HFFc6 (cell line): Measurements from ENCODE around the gene TBATA. TPM values are rescaled to one million over a fixed set of nuclear protein-coding genes. Genes with fewer than 3 reads are reported as not detected.

Experiments used
- DNase-seq: peaks from one replicate; pipeline ENCODE4 v3.0.0-alpha.2; 2018
- H3K27ac Mint-ChIP-seq: 2 replicates; pipeline ENCODE4 v1.8.0; 2020; ENCODE audit warnings: mild to moderate bottlenecking, mixed read lengths
- H3K27me3 Mint-ChIP-seq: 2 replicates; pipeline ENCODE4 v1.8.0; 2021; ENCODE audit warnings: mild to moderate bottlenecking, moderate library complexity, mixed read lengths; ENCODE audit not compliant: insufficient read depth
- H3K36me3 Mint-ChIP-seq: 2 replicates; pipeline ENCODE4 v1.8.0; 2021; ENCODE audit warnings: low read depth, mixed read lengths
- H3K4me1 Mint-ChIP-seq: 2 replicates; pipeline ENCODE4 v1.8.0; 2020; ENCODE audit warnings: low read depth, mixed read lengths
- H3K4me3 Mint-ChIP-seq: 2 replicates; pipeline ENCODE4 v1.8.0; 2020; ENCODE audit warnings: mild to moderate bottlenecking, moderate library complexity, mixed read lengths
- H3K9me3 Mint-ChIP-seq: 2 replicates; pipeline ENCODE4 v1.8.0; 2020; ENCODE audit warnings: mild to moderate bottlenecking, mixed read lengths
- CTCF ChIP-seq: fragments of 200-600 bp; sonication (generic); IDR thresholded peaks from 2 replicates; pipeline ENCODE4 v1.5.0; 2021; ENCODE audit warnings: antibody characterized with exemption, mild to moderate bottlenecking
- total RNA-seq, 6 experiments: library from RNA; stranded (reverse); fragmentation: NEBNext Ultra II Directional; extraction: Animal tissue kit (Norgen Biotek cat#: 25700); gene quantifications; 2 replicates in 1 of 6; 3 replicates in 5 of 6; pipeline ENCODE4 v1.2.3, GENCODE V29; 2021

The TBATA gene
- total RNA-seq, 6 experiments from 2014 or later: not detected

GRCh38 chr10:70777063-70777875 is 7.9 kb downstream of the TBATA start:
- Mint-ChIP-seq H3K4me1 (no peaks in the 10 kb centered on the region), H3K9me3 (no peaks in the 10 kb centered on the region), H3K4me3 (no peak overlapping the region), H3K27me3 (peaks cover 46% of the 10 kb centered on the region), H3K36me3 (no peaks in the 10 kb centered on the region), H3K27ac (no peak overlapping the region)
- no peak for TF ChIP-seq CTCF
- DNase-seq: no peak

GRCh38 chr10:70776455-70777005 is 8.6 kb downstream of the TBATA start:
- no peak overlapping the region for H3K4me3 Mint-ChIP-seq
- no peak for DNase-seq
- H3K4me1 Mint-ChIP-seq: no peaks in the 10 kb centered on the region
- H3K36me3 Mint-ChIP-seq: no peaks in the 10 kb centered on the region
- no peaks in the 10 kb centered on the region for H3K9me3 Mint-ChIP-seq
- H3K27me3 Mint-ChIP-seq: peaks cover 49% of the 10 kb centered on the region
- no peak overlapping the region for H3K27ac Mint-ChIP-seq
- TF ChIP-seq CTCF: no peak

- Mint-ChIP-seq H3K27ac (no peak overlapping the region), H3K4me3 (no peak overlapping the region), H3K9me3 (no peaks in the 10 kb centered on the region), H3K4me1 (no peaks in the 10 kb centered on the region), H3K36me3 (no peaks in the 10 kb centered on the region), H3K27me3 (peaks cover 50% of the 10 kb centered on the region)
- DNase-seq: no peak
- TF ChIP-seq CTCF: no peak
Observed at GRCh38 chr10:70775679-70776454, 9.3 kb downstream of the TBATA start.

- Mint-ChIP-seq H3K9me3 (no peaks in the 10 kb centered on the region), H3K27ac (no peak overlapping the region), H3K27me3 (peaks cover 52% of the 10 kb centered on the region), H3K36me3 (no peaks in the 10 kb centered on the region), H3K4me3 (no peak overlapping the region), H3K4me1 (no peaks in the 10 kb centered on the region)
- no peak for TF ChIP-seq CTCF
- no peak for DNase-seq
Observed at GRCh38 chr10:70774810-70775678, 10.1 kb downstream of the TBATA start.
